ENCODE data around the gene RELL1.

DNA sequence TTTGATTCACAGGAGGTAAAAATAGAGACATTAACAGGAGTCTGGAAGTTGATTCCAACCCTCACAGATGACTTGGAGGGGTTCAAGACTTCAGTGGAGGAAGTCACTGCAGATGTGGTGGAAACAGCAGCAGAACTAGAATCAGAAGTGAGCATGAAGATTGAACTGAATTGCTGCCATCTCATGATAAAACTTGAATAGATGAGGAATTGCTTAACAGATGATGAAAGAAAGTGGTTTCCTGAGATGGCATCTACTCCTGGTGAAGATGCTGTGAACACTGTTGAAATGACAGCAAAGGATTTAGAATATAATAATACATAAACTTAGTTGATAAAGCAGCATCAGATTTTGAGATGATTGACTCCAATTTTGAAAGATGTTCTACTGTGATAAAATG is 76.5 kb downstream of the RELL1 start:
- TF ChIP-seq, protein P1, sequence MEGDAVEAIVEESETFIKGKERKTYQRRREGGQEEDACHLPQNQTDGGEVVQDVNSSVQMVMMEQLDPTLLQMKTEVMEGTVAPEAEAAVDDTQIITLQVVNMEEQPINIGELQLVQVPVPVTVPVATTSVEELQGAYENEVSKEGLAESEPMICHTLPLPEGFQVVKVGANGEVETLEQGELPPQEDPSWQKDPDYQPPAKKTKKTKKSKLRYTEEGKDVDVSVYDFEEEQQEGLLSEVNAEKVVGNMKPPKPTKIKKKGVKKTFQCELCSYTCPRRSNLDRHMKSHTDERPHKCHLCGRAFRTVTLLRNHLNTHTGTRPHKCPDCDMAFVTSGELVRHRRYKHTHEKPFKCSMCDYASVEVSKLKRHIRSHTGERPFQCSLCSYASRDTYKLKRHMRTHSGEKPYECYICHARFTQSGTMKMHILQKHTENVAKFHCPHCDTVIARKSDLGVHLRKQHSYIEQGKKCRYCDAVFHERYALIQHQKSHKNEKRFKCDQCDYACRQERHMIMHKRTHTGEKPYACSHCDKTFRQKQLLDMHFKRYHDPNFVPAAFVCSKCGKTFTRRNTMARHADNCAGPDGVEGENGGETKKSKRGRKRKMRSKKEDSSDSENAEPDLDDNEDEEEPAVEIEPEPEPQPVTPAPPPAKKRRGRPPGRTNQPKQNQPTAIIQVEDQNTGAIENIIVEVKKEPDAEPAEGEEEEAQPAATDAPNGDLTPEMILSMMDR (IDR thresholded peaks at IDR 0.05): no peak
- no peak for TF ChIP-seq EZH2 (IDR thresholded peaks at IDR 0.05; ENCODE audit: borderline replicate concordance, insufficient read depth, low read depth, low read length, poor library complexity, severe bottlenecking)

Data from B cell (primary cell).